COR-L47 (cell line): ENCODE measurements around the gene LTBP3.

Experiments
- DNase-seq: peaks from one replicate; lab custom pipeline; 2025; lab: John Stamatoyannopoulos, UW

Gene LTBP3

DNA sequence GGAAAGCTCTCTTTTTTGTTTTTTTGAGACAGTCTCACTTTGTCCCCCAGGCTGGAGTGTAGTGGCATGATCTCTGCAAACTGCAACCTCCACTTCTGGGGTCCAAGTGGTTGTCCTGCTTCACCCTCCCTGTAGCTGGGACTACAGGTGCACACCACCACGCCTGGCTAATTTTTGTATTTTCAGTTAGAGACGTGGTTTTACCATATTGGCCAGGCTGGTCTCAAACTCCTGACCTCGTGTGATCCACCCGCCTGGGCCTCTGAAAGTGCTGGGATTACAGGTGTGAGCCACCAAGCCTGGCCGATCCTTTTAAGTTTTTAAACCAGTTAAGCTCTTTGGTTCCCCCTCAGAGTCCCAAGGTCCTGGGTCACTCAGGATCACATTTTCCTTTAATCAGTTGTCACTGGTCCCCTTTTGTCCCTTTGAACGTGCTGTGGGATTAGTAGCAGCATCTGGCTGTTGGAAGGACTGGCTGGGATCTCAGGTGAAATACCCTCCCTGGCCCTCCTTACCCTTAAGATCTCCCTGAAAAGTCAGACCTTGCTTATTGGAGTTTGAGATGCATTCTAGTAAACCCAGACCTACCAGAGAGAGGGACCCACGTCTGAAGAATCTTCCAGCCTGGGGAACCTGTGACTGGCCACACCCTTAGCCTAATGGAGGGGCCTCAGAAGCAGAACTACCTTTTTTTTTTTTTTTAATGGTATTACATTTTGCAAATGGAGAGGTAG, 51.2 kb downstream of the LTBP3 start:
- DNase-seq = no peak

DNA sequence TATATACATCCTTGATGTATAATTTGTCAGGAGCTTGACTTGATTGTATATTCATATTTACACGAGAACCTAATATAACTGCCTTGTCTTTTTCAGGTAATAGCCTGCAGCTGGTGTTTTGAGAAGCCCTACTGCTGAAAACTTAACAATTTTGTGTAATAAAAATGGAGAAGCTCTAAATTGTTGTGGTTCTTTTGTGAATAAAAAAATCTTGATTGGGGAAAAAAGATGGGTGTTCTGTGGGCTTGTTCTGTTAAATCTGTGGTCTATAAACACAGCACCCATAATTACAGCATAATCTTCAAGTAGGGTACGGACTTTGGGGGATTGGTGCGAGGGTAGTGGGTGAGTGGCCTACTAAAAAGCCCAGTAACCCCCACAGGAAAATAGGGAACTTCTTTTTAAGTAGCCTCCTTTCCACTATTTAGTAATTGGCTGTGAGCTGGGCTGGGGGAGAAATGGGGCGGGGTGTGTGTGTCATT, 51.8 kb downstream of the LTBP3 start:
- DNase-seq = no peak

DNA sequence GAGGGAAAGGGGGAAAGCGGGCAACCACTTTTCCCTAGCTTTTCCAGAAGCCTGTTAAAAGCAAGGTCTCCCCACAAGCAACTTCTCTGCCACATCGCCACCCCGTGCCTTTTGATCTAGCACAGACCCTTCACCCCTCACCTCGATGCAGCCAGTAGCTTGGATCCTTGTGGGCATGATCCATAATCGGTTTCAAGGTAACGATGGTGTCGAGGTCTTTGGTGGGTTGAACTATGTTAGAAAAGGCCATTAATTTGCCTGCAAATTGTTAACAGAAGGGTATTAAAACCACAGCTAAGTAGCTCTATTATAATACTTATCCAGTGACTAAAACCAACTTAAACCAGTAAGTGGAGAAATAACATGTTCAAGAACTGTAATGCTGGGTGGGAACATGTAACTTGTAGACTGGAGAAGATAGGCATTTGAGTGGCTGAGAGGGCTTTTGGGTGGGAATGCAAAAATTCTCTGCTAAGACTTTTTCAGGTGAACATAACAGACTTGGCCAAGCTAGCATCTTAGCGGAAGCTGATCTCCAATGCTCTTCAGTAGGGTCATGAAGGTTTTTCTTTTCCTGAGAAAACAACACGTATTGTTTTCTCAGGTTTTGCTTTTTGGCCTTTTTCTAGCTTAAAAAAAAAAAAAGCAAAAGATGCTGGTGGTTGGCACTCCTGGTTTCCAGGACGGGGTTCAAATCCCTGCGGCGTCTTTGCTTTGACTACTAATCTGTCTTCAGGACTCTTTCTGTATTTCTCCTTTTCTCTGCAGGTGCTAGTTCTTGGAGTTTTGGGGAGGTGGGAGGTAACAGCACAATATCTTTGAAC, 52.5 kb downstream of the LTBP3 start:
- no peak for DNase-seq

GRCh38 chr11:65504674-65505465, 53.3 kb downstream of the LTBP3 start:
- DNase-seq = no peak

DNA sequence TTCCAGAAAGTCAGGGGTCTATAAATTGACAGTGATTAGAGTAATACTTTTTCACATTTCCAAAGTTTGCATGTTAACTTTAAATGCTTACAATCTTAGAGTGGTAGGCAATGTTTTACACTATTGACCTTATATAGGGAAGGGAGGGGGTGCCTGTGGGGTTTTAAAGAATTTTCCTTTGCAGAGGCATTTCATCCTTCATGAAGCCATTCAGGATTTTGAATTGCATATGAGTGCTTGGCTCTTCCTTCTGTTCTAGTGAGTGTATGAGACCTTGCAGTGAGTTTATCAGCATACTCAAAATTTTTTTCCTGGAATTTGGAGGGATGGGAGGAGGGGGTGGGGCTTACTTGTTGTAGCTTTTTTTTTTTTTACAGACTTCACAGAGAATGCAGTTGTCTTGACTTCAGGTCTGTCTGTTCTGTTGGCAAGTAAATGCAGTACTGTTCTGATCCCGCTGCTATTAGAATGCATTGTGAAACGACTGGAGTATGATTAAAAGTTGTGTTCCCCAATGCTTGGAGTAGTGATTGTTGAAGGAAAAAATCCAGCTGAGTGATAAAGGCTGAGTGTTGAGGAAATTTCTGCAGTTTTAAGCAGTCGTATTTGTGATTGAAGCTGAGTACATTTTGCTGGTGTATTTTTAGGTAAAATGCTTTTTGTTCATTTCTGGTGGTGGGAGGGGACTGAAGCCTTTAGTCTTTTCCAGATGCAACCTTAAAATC, 54.0 kb downstream of the LTBP3 start:
- DNase-seq = no peak

GRCh38 chr11:65503368-65503948, 54.7 kb downstream of the LTBP3 start:
- DNase-seq = no peak

DNA sequence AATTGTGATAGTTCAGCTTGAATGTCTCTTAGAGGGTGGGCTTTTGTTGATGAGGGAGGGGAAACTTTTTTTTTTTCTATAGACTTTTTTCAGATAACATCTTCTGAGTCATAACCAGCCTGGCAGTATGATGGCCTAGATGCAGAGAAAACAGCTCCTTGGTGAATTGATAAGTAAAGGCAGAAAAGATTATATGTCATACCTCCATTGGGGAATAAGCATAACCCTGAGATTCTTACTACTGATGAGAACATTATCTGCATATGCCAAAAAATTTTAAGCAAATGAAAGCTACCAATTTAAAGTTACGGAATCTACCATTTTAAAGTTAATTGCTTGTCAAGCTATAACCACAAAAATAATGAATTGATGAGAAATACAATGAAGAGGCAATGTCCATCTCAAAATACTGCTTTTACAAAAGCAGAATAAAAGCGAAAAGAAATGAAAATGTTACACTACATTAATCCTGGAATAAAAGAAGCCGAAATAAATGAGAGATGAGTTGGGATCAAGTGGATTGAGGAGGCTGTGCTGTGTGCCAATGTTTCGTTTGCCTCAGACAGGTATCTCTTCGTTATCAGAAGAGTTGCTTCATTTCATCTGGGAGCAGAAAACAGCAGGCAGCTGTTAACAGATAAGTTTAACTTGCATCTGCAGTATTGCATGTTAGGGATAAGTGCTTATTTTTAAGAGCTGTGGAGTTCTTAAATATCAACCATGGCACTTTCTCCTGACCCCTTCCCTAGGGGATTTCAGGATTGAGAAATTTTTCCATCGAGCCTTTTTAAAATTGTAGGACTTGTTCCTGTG, 55.4 kb downstream of the LTBP3 start:
- DNase-seq = no peak

- DNase-seq = no peak
Measured at GRCh38 chr11:65502274-65502554, 55.9 kb downstream of the LTBP3 start.

DNA sequence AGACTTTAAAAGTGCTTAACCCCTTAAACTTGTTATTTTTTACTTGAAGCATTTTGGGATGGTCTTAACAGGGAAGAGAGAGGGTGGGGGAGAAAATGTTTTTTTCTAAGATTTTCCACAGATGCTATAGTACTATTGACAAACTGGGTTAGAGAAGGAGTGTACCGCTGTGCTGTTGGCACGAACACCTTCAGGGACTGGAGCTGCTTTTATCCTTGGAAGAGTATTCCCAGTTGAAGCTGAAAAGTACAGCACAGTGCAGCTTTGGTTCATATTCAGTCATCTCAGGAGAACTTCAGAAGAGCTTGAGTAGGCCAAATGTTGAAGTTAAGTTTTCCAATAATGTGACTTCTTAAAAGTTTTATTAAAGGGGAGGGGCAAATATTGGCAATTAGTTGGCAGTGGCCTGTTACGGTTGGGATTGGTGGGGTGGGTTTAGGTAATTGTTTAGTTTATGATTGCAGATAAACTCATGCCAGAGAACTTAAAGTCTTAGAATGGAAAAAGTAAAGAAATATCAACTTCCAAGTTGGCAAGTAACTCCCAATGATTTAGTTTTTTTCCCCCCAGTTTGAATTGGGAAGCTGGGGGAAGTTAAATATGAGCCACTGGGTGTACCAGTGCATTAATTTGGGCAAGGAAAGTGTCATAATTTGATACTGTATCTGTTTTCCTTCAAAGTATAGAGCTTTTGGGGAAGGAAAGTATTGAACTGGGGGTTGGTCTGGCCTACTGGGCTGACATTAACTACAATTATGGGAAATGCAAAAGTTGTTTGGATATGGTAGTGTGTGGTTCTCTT, 56.5 kb downstream of the LTBP3 start:
- DNase-seq = no peak

DNA sequence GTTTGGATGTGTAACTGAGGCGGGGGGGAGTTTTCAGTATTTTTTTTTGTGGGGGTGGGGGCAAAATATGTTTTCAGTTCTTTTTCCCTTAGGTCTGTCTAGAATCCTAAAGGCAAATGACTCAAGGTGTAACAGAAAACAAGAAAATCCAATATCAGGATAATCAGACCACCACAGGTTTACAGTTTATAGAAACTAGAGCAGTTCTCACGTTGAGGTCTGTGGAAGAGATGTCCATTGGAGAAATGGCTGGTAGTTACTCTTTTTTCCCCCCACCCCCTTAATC, 57.0 kb downstream of the LTBP3 start:
- no peak for DNase-seq

DNA sequence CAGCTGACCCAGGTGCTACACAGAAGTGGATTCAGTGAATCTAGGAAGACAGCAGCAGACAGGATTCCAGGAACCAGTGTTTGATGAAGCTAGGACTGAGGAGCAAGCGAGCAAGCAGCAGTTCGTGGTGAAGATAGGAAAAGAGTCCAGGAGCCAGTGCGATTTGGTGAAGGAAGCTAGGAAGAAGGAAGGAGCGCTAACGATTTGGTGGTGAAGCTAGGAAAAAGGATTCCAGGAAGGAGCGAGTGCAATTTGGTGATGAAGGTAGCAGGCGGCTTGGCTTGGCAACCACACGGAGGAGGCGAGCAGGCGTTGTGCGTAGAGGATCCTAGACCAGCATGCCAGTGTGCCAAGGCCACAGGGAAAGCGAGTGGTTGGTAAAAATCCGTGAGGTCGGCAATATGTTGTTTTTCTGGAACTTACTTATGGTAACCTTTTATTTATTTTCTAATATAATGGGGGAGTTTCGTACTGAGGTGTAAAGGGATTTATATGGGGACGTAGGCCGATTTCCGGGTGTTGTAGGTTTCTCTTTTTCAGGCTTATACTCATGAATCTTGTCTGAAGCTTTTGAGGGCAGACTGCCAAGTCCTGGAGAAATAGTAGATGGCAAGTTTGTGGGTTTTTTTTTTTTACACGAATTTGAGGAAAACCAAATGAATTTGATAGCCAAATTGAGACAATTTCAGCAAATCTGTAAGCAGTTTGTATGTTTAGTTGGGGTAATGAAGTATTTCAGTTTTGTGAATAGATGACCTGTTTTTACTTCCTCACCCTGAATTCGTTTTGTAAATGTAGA, 57.6 kb downstream of the LTBP3 start:
- no peak for DNase-seq

- no peak for DNase-seq
Measured at GRCh38 chr11:65499713-65500386, 58.3 kb downstream of the LTBP3 start.

DNA sequence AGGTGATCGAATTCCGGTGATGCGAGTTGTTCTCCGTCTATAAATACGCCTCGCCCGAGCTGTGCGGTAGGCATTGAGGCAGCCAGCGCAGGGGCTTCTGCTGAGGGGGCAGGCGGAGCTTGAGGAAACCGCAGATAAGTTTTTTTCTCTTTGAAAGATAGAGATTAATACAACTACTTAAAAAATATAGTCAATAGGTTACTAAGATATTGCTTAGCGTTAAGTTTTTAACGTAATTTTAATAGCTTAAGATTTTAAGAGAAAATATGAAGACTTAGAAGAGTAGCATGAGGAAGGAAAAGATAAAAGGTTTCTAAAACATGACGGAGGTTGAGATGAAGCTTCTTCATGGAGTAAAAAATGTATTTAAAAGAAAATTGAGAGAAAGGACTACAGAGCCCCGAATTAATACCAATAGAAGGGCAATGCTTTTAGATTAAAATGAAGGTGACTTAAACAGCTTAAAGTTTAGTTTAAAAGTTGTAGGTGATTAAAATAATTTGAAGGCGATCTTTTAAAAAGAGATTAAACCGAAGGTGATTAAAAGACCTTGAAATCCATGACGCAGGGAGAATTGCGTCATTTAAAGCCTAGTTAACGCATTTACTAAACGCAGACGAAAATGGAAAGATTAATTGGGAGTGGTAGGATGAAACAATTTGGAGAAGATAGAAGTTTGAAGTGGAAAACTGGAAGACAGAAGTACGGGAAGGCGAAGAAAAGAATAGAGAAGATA, 59.0 kb downstream of the LTBP3 start, which contains the start of gene MALAT1:
Gene MALAT1 (plus strand): TSS at position 69 of the 736 bp plus-strand sequence.
- DNase-seq = peak; percentile 94

GRCh38 chr11:65498727-65498976, 59.5 kb downstream of the LTBP3 start:
- no peak for DNase-seq

DNA sequence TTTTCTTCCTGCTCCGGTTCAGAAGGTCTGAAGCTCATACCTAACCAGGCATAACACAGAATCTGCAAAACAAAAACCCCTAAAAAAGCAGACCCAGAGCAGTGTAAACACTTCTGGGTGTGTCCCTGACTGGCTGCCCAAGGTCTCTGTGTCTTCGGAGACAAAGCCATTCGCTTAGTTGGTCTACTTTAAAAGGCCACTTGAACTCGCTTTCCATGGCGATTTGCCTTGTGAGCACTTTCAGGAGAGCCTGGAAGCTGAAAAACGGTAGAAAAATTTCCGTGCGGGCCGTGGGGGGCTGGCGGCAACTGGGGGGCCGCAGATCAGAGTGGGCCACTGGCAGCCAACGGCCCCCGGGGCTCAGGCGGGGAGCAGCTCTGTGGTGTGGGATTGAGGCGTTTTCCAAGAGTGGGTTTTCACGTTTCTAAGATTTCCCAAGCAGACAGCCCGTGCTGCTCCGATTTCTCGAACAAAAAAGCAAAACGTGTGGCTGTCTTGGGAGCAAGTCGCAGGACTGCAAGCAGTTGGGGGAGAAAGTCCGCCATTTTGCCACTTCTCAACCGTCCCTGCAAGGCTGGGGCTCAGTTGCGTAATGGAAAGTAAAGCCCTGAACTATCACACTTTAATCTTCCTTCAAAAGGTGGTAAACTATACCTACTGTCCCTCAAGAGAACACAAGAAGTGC, 60.0 kb downstream of the LTBP3 start:
- peak; percentile 43 for DNase-seq

DNA sequence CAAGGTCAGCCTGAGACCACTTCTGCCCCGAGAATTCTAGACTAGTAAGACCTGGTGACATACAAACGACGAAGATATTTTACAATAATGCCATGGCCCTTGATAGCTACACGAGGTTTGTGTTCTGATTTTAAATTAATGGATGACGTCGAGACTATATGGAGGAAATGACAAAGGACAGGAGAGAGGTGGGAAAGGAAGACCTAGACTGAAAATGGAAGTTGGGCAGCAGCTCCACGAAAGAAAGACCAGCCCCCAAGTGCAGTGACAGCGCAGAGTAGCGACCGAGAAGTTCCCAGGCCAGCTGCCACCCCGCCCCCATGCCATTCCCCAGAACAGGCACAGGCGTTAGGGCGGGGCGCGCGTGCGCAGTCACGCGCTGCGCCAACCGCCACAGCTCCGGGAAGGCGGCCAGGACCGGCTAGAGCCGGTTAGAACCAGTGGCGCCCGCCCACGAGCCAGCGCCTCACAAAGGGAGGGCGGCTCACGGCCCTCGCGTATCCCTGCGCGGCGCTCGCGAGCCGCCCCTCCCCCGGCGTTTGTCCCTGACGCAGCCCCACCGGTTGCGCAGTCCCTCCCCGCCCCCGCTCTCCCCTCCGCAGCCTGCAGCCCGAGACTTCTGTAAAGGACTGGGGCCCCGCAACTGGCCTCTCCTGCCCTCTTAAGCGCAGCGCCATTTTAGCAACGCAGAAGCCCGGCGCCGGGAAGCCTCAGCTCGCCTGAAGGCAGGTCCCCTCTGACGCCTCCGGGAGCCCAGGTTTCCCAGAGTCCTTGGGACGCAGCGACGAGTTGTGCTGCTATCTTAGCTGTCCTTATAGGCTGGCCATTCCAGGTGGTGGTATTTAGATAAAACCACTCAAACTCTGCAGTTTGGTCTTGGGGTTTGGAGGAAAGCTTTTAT, 60.8 kb downstream of the LTBP3 start:
- DNase-seq = peak; percentile 99
